H1 (cell line): ENCODE measurements around the gene SCAPER. TPM values are rescaled to one million over a fixed set of nuclear protein-coding genes. Genes with fewer than 3 reads are reported as not detected.
"Not testable (repeated sequence)": the region's sequence is repeated elsewhere in the genome, so short reads cannot be mapped to it uniquely, and the experiment has no call there.

Experiments
- CTCF ChIA-PET: fragments of 300-600 bp; sonication (Branson Sonifier 250); formaldehyde crosslinking; loops from one replicate; lab custom pipeline; 2021; ENCODE audit not compliant: partially characterized antibody; lab: Charles Lee
- POLR2A ChIA-PET: fragments of 300-600 bp; sonication (Branson Sonifier 250); formaldehyde crosslinking; loops from one replicate; lab custom pipeline; 2021; ENCODE audit warnings: inconsistent platforms; ENCODE audit not compliant: partially characterized antibody; lab: Charles Lee
- DNase-seq, 2 experiments: peaks; one replicate each; pipeline versions ENCODE4 v3.0.0 to v3.0.0-alpha.2; 2010 to 2022; ENCODE audit warnings: low spot score in 2 of 2, low read depth in 1 of 2, mixed read lengths in 1 of 2
- FAIRE-seq: peaks from 2 replicates; lab custom pipeline; 2011; peaks lifted over from hg19 to GRCh38; lab: Jason Lieb, UNC
- H2AFZ ChIP-seq: 2 replicates; pipeline ENCODE4 v1.8.1; 2012; ENCODE audit warnings: low read length, inconsistent platforms
- H2AK5ac ChIP-seq: 2 replicates; pipeline ENCODE4 v1.6.1; 2013; ENCODE audit warnings: low read depth, low read length
- H2BK120ac ChIP-seq: replicated peaks from 2 replicates; pipeline ENCODE3; 2013; ENCODE audit warnings: low read depth, low read length, inconsistent platforms
- H2BK12ac ChIP-seq: 2 replicates; pipeline ENCODE4 v1.6.1; 2013; ENCODE audit warnings: low read depth, low read length
- H2BK15ac ChIP-seq: 2 replicates; pipeline ENCODE4 v1.6.1; 2013; ENCODE audit warnings: low read length
- H2BK20ac ChIP-seq: 2 replicates; pipeline ENCODE4 v1.6.1; 2013; ENCODE audit warnings: low read length
- H2BK5ac ChIP-seq: 2 replicates; pipeline ENCODE4 v1.6.1; 2013; ENCODE audit warnings: low read depth, low read length
- H3K14ac ChIP-seq: 2 replicates; pipeline ENCODE4 v1.6.1; 2013; ENCODE audit warnings: inconsistent platforms; ENCODE audit not compliant: insufficient read length
- H3K18ac ChIP-seq: 2 replicates; pipeline ENCODE4 v1.6.1; 2013; ENCODE audit warnings: low read length; ENCODE audit errors: extremely low read depth
- H3K23ac ChIP-seq: 2 replicates; pipeline ENCODE4 v1.6.1; 2013; ENCODE audit warnings: inconsistent platforms; ENCODE audit not compliant: insufficient read length
- H3K23me2 ChIP-seq: 2 replicates; pipeline ENCODE4 v1.6.1; 2013; ENCODE audit warnings: low read depth, low read length
- H3K27ac ChIP-seq: 2 replicates; pipeline ENCODE4 v1.6.1; 2011; ENCODE audit warnings: low read depth, low read length, inconsistent platforms
- H3K27me3 ChIP-seq, 4 experiments: replicated peaks in 1 of 4; 1 replicate in 1 of 4; 2 replicates in 3 of 4; pipeline versions ENCODE4 v1.6.1 to v1.8.1; 2011 to 2013; ENCODE audit warnings: low read length in 3 of 4, mild to moderate bottlenecking in 3 of 4, inconsistent platforms in 2 of 4, mixed read lengths in 2 of 4, moderate library complexity in 1 of 4; ENCODE audit not compliant: control insufficient read depth in 3 of 4, insufficient read depth in 3 of 4; ENCODE audit errors: extremely low read depth in 1 of 4
- H3K36me3 ChIP-seq, 4 experiments: 2 replicates each; pipeline versions ENCODE4 v1.6.1 to v1.8.1; 2011 to 2013; ENCODE audit warnings: mild to moderate bottlenecking in 4 of 4, low read length in 3 of 4, moderate library complexity in 2 of 4, control low read depth in 1 of 4, inconsistent platforms in 1 of 4; ENCODE audit not compliant: insufficient read depth in 4 of 4, control insufficient read depth in 2 of 4
- H3K4ac ChIP-seq: replicated peaks from 2 replicates; pipeline ENCODE3; 2013; ENCODE audit warnings: low read length, low read depth, mixed read lengths, inconsistent platforms; ENCODE audit not compliant: insufficient read length
- H3K4me1 ChIP-seq, 4 experiments: replicated peaks in 1 of 4; 1 replicate in 1 of 4; 2 replicates in 3 of 4; pipeline versions ENCODE4 v1.6.1 to v1.8.1; 2011 to 2013; ENCODE audit warnings: low read length in 3 of 4, inconsistent platforms in 2 of 4, mixed read lengths in 1 of 4; ENCODE audit not compliant: insufficient read depth in 4 of 4, control insufficient read depth in 3 of 4
- H3K4me2 ChIP-seq, 2 experiments: 2 replicates each; pipeline versions ENCODE4 v1.6.1 to v1.8.1; 2011 to 2013; ENCODE audit warnings: low read depth in 2 of 2, low read length in 2 of 2, control low read depth in 1 of 2, inconsistent platforms in 1 of 2, mild to moderate bottlenecking in 1 of 2; ENCODE audit not compliant: insufficient read depth in 1 of 2
- H3K4me3 ChIP-seq, 4 experiments: fragments of 200-600, 300-600 bp in 1 of 4; sonication (generic), shearing (Covaris generic), sonication (Bioruptor Twin) in 1 of 4; 2 replicates each; pipeline versions ENCODE4 v1.5.1 to v1.8.1; 2011 to 2016; ENCODE audit warnings: low read length in 4 of 4, low read depth in 3 of 4, control low read depth in 2 of 4, inconsistent platforms in 2 of 4, mild to moderate bottlenecking in 2 of 4, mixed read lengths in 1 of 4, moderate library complexity in 1 of 4; ENCODE audit not compliant: insufficient read depth in 2 of 4; ENCODE audit errors: extremely low read depth in 1 of 4
- H3K56ac ChIP-seq: replicated peaks from 2 replicates; pipeline ENCODE3; 2013; ENCODE audit warnings: low read depth, mild to moderate bottlenecking, mixed read lengths, low read length, inconsistent platforms; ENCODE audit not compliant: insufficient read length
- H3K79me1 ChIP-seq: 2 replicates; pipeline ENCODE4 v1.6.1; 2013; ENCODE audit warnings: low read depth, low read length, control low read depth
- H3K79me2 ChIP-seq, 2 experiments: 2 replicates each; pipeline versions ENCODE4 v1.6.1 to v1.8.1; 2012 to 2013; ENCODE audit warnings: low read length in 2 of 2, mild to moderate bottlenecking in 2 of 2, inconsistent platforms in 1 of 2; ENCODE audit not compliant: insufficient read depth in 2 of 2, control insufficient read depth in 1 of 2
- H3K9ac ChIP-seq, 4 experiments: replicated peaks in 1 of 4; 1 replicate in 1 of 4; 2 replicates in 3 of 4; pipeline versions ENCODE4 v1.6.1 to v1.8.1; 2011 to 2013; ENCODE audit warnings: low read depth in 3 of 4, low read length in 3 of 4, control low read depth in 2 of 4, mild to moderate bottlenecking in 2 of 4, moderate library complexity in 2 of 4, inconsistent platforms in 1 of 4; ENCODE audit errors: extremely low read depth in 1 of 4
- H3K9me3 ChIP-seq, 2 experiments: 2 replicates each; pipeline versions ENCODE4 v1.6.1 to v1.8.1; 2012 to 2013; ENCODE audit warnings: mild to moderate bottlenecking in 2 of 2, moderate library complexity in 2 of 2, control low read depth in 1 of 2, inconsistent platforms in 1 of 2, low read depth in 1 of 2, low read length in 1 of 2, mixed read lengths in 1 of 2; ENCODE audit not compliant: insufficient read depth in 2 of 2
- H4K20me1 ChIP-seq, 2 experiments: replicated peaks in 1 of 2; 2 replicates each; pipeline versions ENCODE3 to v1.8.1; 2011 to 2013; ENCODE audit warnings: inconsistent platforms in 2 of 2, low read length in 2 of 2, mild to moderate bottlenecking in 1 of 2; ENCODE audit not compliant: insufficient read depth in 2 of 2, control insufficient read depth in 1 of 2
- H4K5ac ChIP-seq: 2 replicates; pipeline ENCODE4 v1.6.1; 2013; ENCODE audit warnings: low read length, low read depth, mixed read lengths, inconsistent platforms; ENCODE audit not compliant: insufficient read length
- H4K8ac ChIP-seq: 2 replicates; pipeline ENCODE4 v1.8.0; 2013; ENCODE audit warnings: mild to moderate bottlenecking, moderate library complexity, low read length, inconsistent platforms; ENCODE audit not compliant: insufficient read depth; ENCODE audit errors: extremely low read depth
- H4K91ac ChIP-seq: replicated peaks from 2 replicates; pipeline ENCODE3; 2013; ENCODE audit warnings: low read length, mixed read lengths, inconsistent platforms; ENCODE audit not compliant: insufficient read length
- WGBS, 2 experiments: shearing (Covaris generic) in 1 of 2; methylation state at CpG; one replicate each; pipeline versions ENCODE4 v1.1.6 to v1.1.7; 2013 to 2015; ENCODE audit warnings: low lambda C conversion rate in 2 of 2, mixed read lengths in 2 of 2, inconsistent platforms in 1 of 2, low coverage in 1 of 2, missing lambda C conversion rate in 1 of 2; ENCODE audit not compliant: insufficient replicate concordance in 2 of 2, insufficient coverage in 1 of 2, insufficient read length in 1 of 2; ENCODE audit errors: extremely low coverage in 1 of 2, missing lambda C conversion rate in 1 of 2; 5-methylcytosine and 5-hydroxymethylcytosine counted together
- polyA plus RNA-seq, 7 experiments: library from polyadenylated mRNA; depleted of rRNA in 3 of 7; stranded (reverse) in 5 of 7; unstranded in 2 of 7; fragments of >200 nt in 5 of 7; fragments of 200-250 nt in 2 of 7; gene quantifications; 1 replicate in 5 of 7; 2 replicates in 1 of 7; 4 replicates in 1 of 7; pipeline versions ENCODE4 v1.2.1 to v1.2.3, GENCODE V29; 2011 to 2013; ENCODE audit warnings: missing spikeins in 2 of 7, mixed read lengths in 2 of 7
- total RNA-seq: library from RNA; stranded (reverse); fragmentation: NEBNext Ultra II Directional; extraction: Animal tissue kit (Norgen Biotek cat#: 25700); gene quantifications from 2 replicates; pipeline ENCODE4 v1.2.1, GENCODE V29; 2021

Gene SCAPER
- total and polyA plus RNA-seq, 2 of the 8 experiments (the other 6 are each of a cell fraction or from before 2014, with no cell fraction given): 1.6 to 6.8 TPM

DNA sequence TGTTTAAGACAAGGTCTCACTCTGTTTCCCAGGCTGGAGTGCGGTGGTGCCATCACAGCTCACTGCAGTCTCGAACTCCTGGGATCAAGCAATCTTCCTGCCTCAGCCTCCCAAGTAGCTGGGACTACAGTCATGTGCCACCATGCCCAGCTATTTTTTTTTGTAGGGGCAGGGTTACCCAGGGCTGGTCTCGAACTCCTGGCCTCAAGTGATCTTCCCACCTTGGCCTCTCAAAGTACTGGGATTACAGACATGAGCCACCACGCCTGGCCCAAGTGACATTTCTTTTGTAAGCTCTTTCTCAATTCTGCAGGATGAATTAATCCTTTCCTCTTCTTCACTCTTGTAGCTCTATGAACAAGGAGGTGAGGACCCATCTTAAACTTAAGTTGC, 592.0 kb downstream of the SCAPER start:
- H2BK120ac ChIP-seq, H2BK12ac ChIP-seq, H3K4ac ChIP-seq, H3K36me3 ChIP-seq, H4K20me1 ChIP-seq, H3K23me2 ChIP-seq, H3K4me1 ChIP-seq, H2BK20ac ChIP-seq, H3K9me3 ChIP-seq, H3K9ac ChIP-seq, H4K8ac ChIP-seq, H3K27me3 ChIP-seq, DNase-seq, H3K14ac ChIP-seq, H4K91ac ChIP-seq, H2AK5ac ChIP-seq, H3K4me2 ChIP-seq, H3K4me3 ChIP-seq, FAIRE-seq, H3K79me1 ChIP-seq, H3K27ac ChIP-seq, H2AFZ ChIP-seq, H3K56ac ChIP-seq, H3K23ac ChIP-seq, H3K18ac ChIP-seq, H4K5ac ChIP-seq, H2BK5ac ChIP-seq, H2BK15ac ChIP-seq: not testable (repeated sequence)
- POLR2A ChIA-PET: interaction anchor here (1.1 to 2.1 kb wide), 2 partner anchors 22 to 23 kb away, joined by 3 to 8 read pairs; partner anchors contain the start of gene ISL2
- peaks cover 0 to 21% of the 10 kb centered on the region in 2 experiments; a peak in 2 of 4 replicates for H3K79me2 ChIP-seq
- CTCF ChIA-PET: interaction anchor here (0.5 to 1.7 kb wide), 7 partner anchors 16 to 122 kb away, joined by 3 to 7 read pairs (median 3); no protein-coding TSS in a partner anchor
- WGBS, 2 experiments: 86% methylated on average over 4 of the region's 4 CpGs; no CpG with 5 or more reads in 1 of the 2 experiments
